ENCODE data around the gene POU4F1. TPM values are rescaled to one million over a fixed set of nuclear protein-coding genes. Genes with fewer than 3 reads are reported as not detected.

POU4F1 gene
- polyA plus RNA-seq, 3 donors = not detected

GRCh38 chr13:78592584-78592983 lies 10.8 kb downstream of the POU4F1 start:
- H3K4me3 Mint-ChIP-seq = peak overlapping the region in 1 of 2 donors; percentile 71
- WGBS (ENCODE audit: insufficient coverage) = 0% methylated on average over 1 of the region's 6 CpGs
- TF ChIP-seq CTCF (IDR thresholded peaks at IDR 0.05) = no peak
- H4K20me1 ChIP-seq (ENCODE audit: insufficient read depth, low read length) = no peaks in the 10 kb centered on the region
- peaks cover 83 to 98% of the 10 kb centered on the region in 2 donors for H3K27me3 ChIP-seq (ENCODE audit: control insufficient read depth in 2 of 2, insufficient read depth in 2 of 2, low read length in 2 of 2)
- H3K4me1 ChIP-seq (ENCODE audit: control insufficient read depth in 1 of 2, insufficient read depth in 2 of 2, low read length in 2 of 2) = peaks cover 19 to 20% of the 10 kb centered on the region in 2 donors
- no peak overlapping the region for H3K4me2 ChIP-seq (replicated peaks; ENCODE audit: extremely low read depth, low read length, poor library complexity, severe bottlenecking)
- intact Hi-C loops (cut with micrococcal nuclease) = no loop called here
- DNase-seq = no peak
- no peak overlapping the region for H2AFZ ChIP-seq (ENCODE audit: insufficient read depth, low read depth, low read length, poor library complexity, severe bottlenecking)
- peaks cover under 1 to 2% of the 10 kb centered on the region in 2 donors for H3K36me3 Mint-ChIP-seq
- H3K9me3 Mint-ChIP-seq = peaks cover 2 to 34% (median 9%) of the 10 kb centered on the region in 7 donors
- no peak overlapping the region for H3K27ac Mint-ChIP-seq
- H3K9ac ChIP-seq (ENCODE audit: insufficient read depth, low read length, poor library complexity, severe bottlenecking) = no peak overlapping the region
- no peak overlapping the region for H3K4me3 ChIP-seq (replicated peaks in 1 of 3; ENCODE audit: low read depth in 2 of 3, low read length in 3 of 3)
- peaks cover 3 to 44% of the 10 kb centered on the region in 2 donors for H3K9me3 ChIP-seq (replicated peaks in 1 of 2; ENCODE audit: control insufficient read depth in 1 of 2, insufficient read depth in 1 of 2, low read length in 2 of 2)
- no peaks in the 10 kb centered on the region for H3K79me2 ChIP-seq (ENCODE audit: insufficient read depth, low read length)
- no peak overlapping the region for H3K27ac ChIP-seq (ENCODE audit: low read depth in 1 of 2, low read length in 2 of 2)
- peaks cover 22% of the 10 kb centered on the region for H3K4me1 Mint-ChIP-seq
- peaks cover 86 to 92% (median 90%) of the 10 kb centered on the region in 3 donors for H3K27me3 Mint-ChIP-seq (ENCODE audit: low read depth in 3 of 3)
- H3K36me3 ChIP-seq (replicated peaks in 1 of 2; ENCODE audit: control insufficient read depth in 1 of 2, insufficient read depth in 2 of 2, low read length in 2 of 2) = no peaks in the 10 kb centered on the region

GRCh38 chr13:78589206-78589605 lies 14.1 kb downstream of the POU4F1 start:
- Histone ChIP-seq H3K4me3 (replicated peaks in 1 of 3; ENCODE audit: low read depth in 2 of 3, low read length in 3 of 3) (no peak overlapping the region), H2AFZ (ENCODE audit: insufficient read depth, low read depth, low read length, poor library complexity, severe bottlenecking) (no peak overlapping the region), H3K27ac (ENCODE audit: low read depth in 1 of 2, low read length in 2 of 2) (no peak overlapping the region), H3K36me3 (replicated peaks in 1 of 2; ENCODE audit: control insufficient read depth in 1 of 2, insufficient read depth in 2 of 2, low read length in 2 of 2) (no peaks in the 10 kb centered on the region), H4K20me1 (ENCODE audit: insufficient read depth, low read length) (no peaks in the 10 kb centered on the region), H3K79me2 (ENCODE audit: insufficient read depth, low read length) (no peaks in the 10 kb centered on the region), H3K27me3 (ENCODE audit: control insufficient read depth in 2 of 2, insufficient read depth in 2 of 2, low read length in 2 of 2) (peaks cover 74 to 94% of the 10 kb centered on the region in 2 donors), H3K9me3 (replicated peaks in 1 of 2; ENCODE audit: control insufficient read depth in 1 of 2, insufficient read depth in 1 of 2, low read length in 2 of 2) (peaks cover 0 to 27% of the 10 kb centered on the region in 2 donors), H3K9ac (ENCODE audit: insufficient read depth, low read length, poor library complexity, severe bottlenecking) (no peak overlapping the region), H3K4me2 (replicated peaks; ENCODE audit: extremely low read depth, low read length, poor library complexity, severe bottlenecking) (no peak overlapping the region), H3K4me1 (ENCODE audit: control insufficient read depth in 1 of 2, insufficient read depth in 2 of 2, low read length in 2 of 2) (no peaks in the 10 kb centered on the region)
- Mint-ChIP-seq H3K36me3 (peaks cover 3 to 6% of the 10 kb centered on the region in 2 donors), H3K4me3 (peak overlapping the region in 1 of 2 donors; percentile 74), H3K27me3 (ENCODE audit: low read depth in 3 of 3) (peaks cover 79 to 85% (median 85%) of the 10 kb centered on the region in 3 donors), H3K27ac (no peak overlapping the region), H3K4me1 (peaks cover 3% of the 10 kb centered on the region), H3K9me3 (peaks cover 2 to 34% (median 14%) of the 10 kb centered on the region in 7 donors)
- intact Hi-C loops (cut with micrococcal nuclease) = no loop called here
- TF ChIP-seq CTCF (IDR thresholded peaks at IDR 0.05) = no peak
- no peak for DNase-seq
- 10% methylated on average over 2 of the region's 7 CpGs for WGBS (ENCODE audit: insufficient coverage)

Data from CD14-positive monocyte (primary cell).